ENCODE results near the gene PAPOLB. TPM values are rescaled to one million over a fixed set of nuclear protein-coding genes. Genes with fewer than 3 reads are reported as not detected.
"Not testable (repeated sequence)": the region's sequence is repeated elsewhere in the genome, so short reads cannot be mapped to it uniquely, and the experiment has no call there.

PAPOLB gene
- total and polyA plus RNA-seq, 3 donors from 2014 or later, result 19.1 to 65.2 (median 29.1) TPM

GRCh38 chr7:4895766-4896165, 33.9 kb upstream of the PAPOLB start:
- DNase-seq, result no peak
- no peaks in the 10 kb centered on the region for H3K27me3 ChIP-seq
- H3K36me3 ChIP-seq (ENCODE audit: low read depth, missing control alignments), result no peaks in the 10 kb centered on the region
- H3K4me1 ChIP-seq, result no peaks in the 10 kb centered on the region
- no peak overlapping the region for H3K4me3 ChIP-seq
- TF ChIP-seq CTCF (IDR thresholded peaks at IDR 0.05) (no peak), POLR2A (IDR thresholded peaks at IDR 0.05) (no peak)
- no peak overlapping the region for H3K27ac ChIP-seq
- WGBS, 2 donors, result 86 to 93% methylated on average over 11 of the region's 11 CpGs
- H3K9me3 ChIP-seq, result no peaks in the 10 kb centered on the region
- intact Hi-C loops (cut with DNase I; ENCODE audit: low total_unique reads), result no loop called here

- intact Hi-C loops (cut with DNase I; ENCODE audit: low total_unique reads), result no loop called here
- no peaks in the 10 kb centered on the region for H3K9me3 ChIP-seq
- H3K4me3 ChIP-seq, result no peak overlapping the region
- 89 to 94% methylated on average over 5 to 9 of the region's 9 CpGs for WGBS, 2 donors
- H3K36me3 ChIP-seq (ENCODE audit: low read depth, missing control alignments), result no peaks in the 10 kb centered on the region
- no peaks in the 10 kb centered on the region for H3K4me1 ChIP-seq
- TF ChIP-seq CTCF (IDR thresholded peaks at IDR 0.05) (no peak), POLR2A (IDR thresholded peaks at IDR 0.05) (no peak)
- no peak overlapping the region for H3K27ac ChIP-seq
- no peaks in the 10 kb centered on the region for H3K27me3 ChIP-seq
- DNase-seq, result no peak
Measured at GRCh38 chr7:4894482-4894881, 32.7 kb upstream of the PAPOLB start.

GRCh38 chr7:4893929-4894475, 32.2 kb upstream of the PAPOLB start:
- TF ChIP-seq CTCF (IDR thresholded peaks at IDR 0.05) (no peak), POLR2A (IDR thresholded peaks at IDR 0.05) (no peak)
- Histone ChIP-seq H3K36me3 (ENCODE audit: low read depth, missing control alignments) (no peaks in the 10 kb centered on the region), H3K27ac (no peak overlapping the region), H3K9me3 (no peaks in the 10 kb centered on the region), H3K4me3 (no peak overlapping the region), H3K4me1 (no peaks in the 10 kb centered on the region), H3K27me3 (no peaks in the 10 kb centered on the region)
- intact Hi-C loops (cut with DNase I; ENCODE audit: low total_unique reads), result no loop called here
- 83 to 84% methylated on average over 8 of the region's 8 CpGs for WGBS, 2 donors
- no peak for DNase-seq

DNA sequence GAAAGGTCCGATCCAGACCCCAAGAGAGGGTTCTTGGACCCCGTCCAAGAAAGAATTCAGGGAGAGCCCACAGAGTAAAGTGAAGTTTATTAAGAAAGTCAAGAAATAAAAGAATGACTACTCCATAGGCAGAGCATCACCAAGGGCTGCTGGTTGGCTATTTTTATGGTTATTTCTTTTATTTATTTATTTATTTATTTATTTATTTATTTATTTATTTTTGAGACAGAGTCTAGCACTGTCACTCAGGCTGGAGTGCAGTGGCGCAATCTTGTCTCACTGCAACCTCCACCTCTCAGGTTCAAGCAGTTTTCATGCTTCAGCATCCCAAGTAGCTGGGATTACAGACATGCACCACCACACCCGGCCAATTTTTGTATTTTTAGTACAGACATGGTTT, 31.4 kb upstream of the PAPOLB start:
- H3K9me3 ChIP-seq; H3K27me3 ChIP-seq; DNase-seq; H3K4me1 ChIP-seq; intact Hi-C loops (cut with DNase I; ENCODE audit: low total_unique reads); H3K27ac ChIP-seq; H3K36me3 ChIP-seq (ENCODE audit: low read depth, missing control alignments); H3K4me3 ChIP-seq: not testable (repeated sequence)
- WGBS, 2 donors, result 85 to 87% methylated on average over 4 of the region's 4 CpGs

GRCh38 chr7:4891522-4891921, 29.7 kb upstream of the PAPOLB start:
- H3K4me3 ChIP-seq; H3K9me3 ChIP-seq; H3K4me1 ChIP-seq; H3K36me3 ChIP-seq (ENCODE audit: low read depth, missing control alignments); H3K27ac ChIP-seq; H3K27me3 ChIP-seq; DNase-seq; intact Hi-C loops (cut with DNase I; ENCODE audit: low total_unique reads): not testable (repeated sequence)
- 70 to 81% methylated on average over 2 of the region's 2 CpGs for WGBS, 2 donors

- Histone ChIP-seq H3K36me3 (ENCODE audit: low read depth, missing control alignments) (no peaks in the 10 kb centered on the region), H3K27me3 (no peaks in the 10 kb centered on the region), H3K4me3 (no peak overlapping the region), H3K4me1 (no peaks in the 10 kb centered on the region), H3K9me3 (no peaks in the 10 kb centered on the region), H3K27ac (no peak overlapping the region)
- TF ChIP-seq CTCF (IDR thresholded peaks at IDR 0.05), result no peak
- TF ChIP-seq POLR2A (IDR thresholded peaks at IDR 0.05), result no peak
- DNase-seq, result no peak
- 42 to 60% methylated on average over 1 of the region's 1 CpG for WGBS, 2 donors
- intact Hi-C loops (cut with DNase I; ENCODE audit: low total_unique reads), result loop anchor here (10.0 kb wide), 1 partner anchor 85 kb away; no protein-coding TSS in a partner anchor
Measured at GRCh38 chr7:4889682-4890081, 27.9 kb upstream of the PAPOLB start.

Measured in testis (tissue), 3 donors.